ENCODE results near the gene XPA.

DNA sequence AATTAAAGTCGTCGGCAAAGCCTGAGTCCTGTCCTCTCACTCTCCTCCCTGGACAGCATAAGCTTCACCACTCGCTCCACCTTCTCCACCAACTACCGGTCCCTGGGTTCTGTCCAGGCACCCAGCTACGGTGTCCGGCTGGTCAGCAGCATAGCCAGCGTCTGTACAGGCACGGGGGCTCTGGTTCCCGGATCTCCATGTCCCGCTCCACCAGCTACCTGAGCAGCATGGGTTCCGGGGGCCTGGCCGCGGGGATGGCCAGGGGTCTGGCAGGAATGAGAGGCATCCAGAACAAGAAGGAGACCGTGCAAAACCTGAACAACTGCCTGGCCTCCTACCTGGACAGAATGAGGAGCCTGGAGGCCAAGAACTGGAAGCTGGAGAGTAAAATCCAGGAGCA, 1.7 kb upstream of the XPA start:
- no peak for TF ChIP-seq POLR2AphosphoS5 (IDR thresholded peaks at IDR 0.05)
- TF ChIP-seq, protein P1, sequence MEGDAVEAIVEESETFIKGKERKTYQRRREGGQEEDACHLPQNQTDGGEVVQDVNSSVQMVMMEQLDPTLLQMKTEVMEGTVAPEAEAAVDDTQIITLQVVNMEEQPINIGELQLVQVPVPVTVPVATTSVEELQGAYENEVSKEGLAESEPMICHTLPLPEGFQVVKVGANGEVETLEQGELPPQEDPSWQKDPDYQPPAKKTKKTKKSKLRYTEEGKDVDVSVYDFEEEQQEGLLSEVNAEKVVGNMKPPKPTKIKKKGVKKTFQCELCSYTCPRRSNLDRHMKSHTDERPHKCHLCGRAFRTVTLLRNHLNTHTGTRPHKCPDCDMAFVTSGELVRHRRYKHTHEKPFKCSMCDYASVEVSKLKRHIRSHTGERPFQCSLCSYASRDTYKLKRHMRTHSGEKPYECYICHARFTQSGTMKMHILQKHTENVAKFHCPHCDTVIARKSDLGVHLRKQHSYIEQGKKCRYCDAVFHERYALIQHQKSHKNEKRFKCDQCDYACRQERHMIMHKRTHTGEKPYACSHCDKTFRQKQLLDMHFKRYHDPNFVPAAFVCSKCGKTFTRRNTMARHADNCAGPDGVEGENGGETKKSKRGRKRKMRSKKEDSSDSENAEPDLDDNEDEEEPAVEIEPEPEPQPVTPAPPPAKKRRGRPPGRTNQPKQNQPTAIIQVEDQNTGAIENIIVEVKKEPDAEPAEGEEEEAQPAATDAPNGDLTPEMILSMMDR (IDR thresholded peaks at IDR 0.05) = no peak

Data from stomach (tissue), 4 donors.